ENCODE data around the gene HSPB3.

Gene HSPB3

GRCh38 chr5:54491326-54491725 lies 35.8 kb downstream of the HSPB3 start:
- FAIRE-seq (no peak), DNase-seq (ENCODE audit: insufficient read length, low spot score) (no peak)
- TF ChIP-seq CTCF (IDR thresholded peaks at IDR 0.05; ENCODE audit: insufficient read depth, missing control alignments), result no peak

GRCh38 chr5:54492178-54492577 lies 36.7 kb downstream of the HSPB3 start:
- no peak for TF ChIP-seq CTCF (IDR thresholded peaks at IDR 0.05; ENCODE audit: insufficient read depth, missing control alignments)

GRCh38 chr5:54495027-54495426 lies 39.5 kb downstream of the HSPB3 start:
- no peak for FAIRE-seq

More at GRCh38 chr5:54492178-54492577, 36.7 kb downstream of the HSPB3 start:
- DNase-seq (ENCODE audit: insufficient read length, low spot score) (no peak), FAIRE-seq (no peak)

More at GRCh38 chr5:54495027-54495426, 39.5 kb downstream of the HSPB3 start:
- no peak for TF ChIP-seq CTCF (IDR thresholded peaks at IDR 0.05; ENCODE audit: insufficient read depth, missing control alignments)
- DNase-seq (ENCODE audit: insufficient read length, low spot score), result no peak

Measured in D721Med (cell line).